GM12865 (cell line): ENCODE data around the gene ACTRT2.

Experiments used
- DNase-seq: peaks from one replicate; pipeline ENCODE4 v3.0.0; 2010; ENCODE audit warnings: low read depth
- H3K4me3 ChIP-seq: 2 replicates; pipeline ENCODE4 v1.5.1; 2011; ENCODE audit warnings: mild to moderate bottlenecking, low read depth, low read length, control low read depth
- CTCF ChIP-seq: IDR thresholded peaks from 2 replicates; pipeline ENCODE4 v1.5.1; 2011; ENCODE audit warnings: low read length, control low read depth, low read depth, inconsistent platforms; ENCODE audit not compliant: insufficient read depth; ENCODE audit errors: missing control alignments

The ACTRT2 gene

GRCh38 chr1:3015269-3015635 is 6.0 kb upstream of the ACTRT2 start:
- no peak overlapping the region for H3K4me3 ChIP-seq
- TF ChIP-seq CTCF, result no peak
- no peak for DNase-seq

- no peak overlapping the region for H3K4me3 ChIP-seq
- no peak for TF ChIP-seq CTCF
- no peak for DNase-seq
Observed at GRCh38 chr1:3015744-3016143, 5.5 kb upstream of the ACTRT2 start.

GRCh38 chr1:3016641-3017439 is 4.4 kb upstream of the ACTRT2 start:
- no peak overlapping the region for H3K4me3 ChIP-seq
- DNase-seq, result no peak
- no peak for TF ChIP-seq CTCF

- TF ChIP-seq CTCF, result no peak
- DNase-seq, result no peak
- H3K4me3 ChIP-seq, result no peak overlapping the region
Observed at GRCh38 chr1:3017440-3018050, 3.7 kb upstream of the ACTRT2 start.

GRCh38 chr1:3018051-3018471 is 3.2 kb upstream of the ACTRT2 start:
- no peak for DNase-seq
- no peak overlapping the region for H3K4me3 ChIP-seq
- TF ChIP-seq CTCF, result no peak

GRCh38 chr1:3018576-3018975 is 2.7 kb upstream of the ACTRT2 start:
- no peak for DNase-seq
- H3K4me3 ChIP-seq, result no peak overlapping the region
- TF ChIP-seq CTCF, result no peak
